A549 (cell line): ENCODE data around the gene SRPK2. TPM values are rescaled to one million over a fixed set of nuclear protein-coding genes. Genes with fewer than 3 reads are reported as not detected.
A peak's percentile ranks its signal among the peaks of the same experiment; 100 is the strongest.

ENCODE experiments used
- ATAC-seq, 2 experiments: fragments of 200-7000 bp in 1 of 2; fragments of >200 bp in 1 of 2; cut with Nextera tagmentation in 1 of 2; cut with Tn5 transposase in 1 of 2; 3 replicates each; pipeline versions ENCODE4 v1.8.0 to v1.9.1; 2018 to 2020; ENCODE audit warnings: mild to moderate bottlenecking in 1 of 2, moderate library complexity in 1 of 2
- CTCF ChIA-PET: fragments of 300-600 bp; sonication (Branson Sonifier 250); formaldehyde crosslinking; extraction: SDS; loops from one replicate; lab custom pipeline; 2021; ENCODE audit warnings: antibody characterized with exemption, inconsistent platforms; lab: Yijun Ruan, JAX
- POLR2A ChIA-PET: fragments of 350-600 bp; formaldehyde crosslinking; extraction: SDS; loops from one replicate; lab custom pipeline; 2021; ENCODE audit warnings: antibody characterized with exemption, inconsistent platforms; lab: Yijun Ruan, JAX
- DNase-seq, 2 experiments: peaks; one replicate each; pipeline versions ENCODE4 v3.0.0 to v3.0.0-alpha.2; 2011 to 2016; ENCODE audit warnings: low read depth in 1 of 2, low spot score in 1 of 2
- FAIRE-seq: peaks from 2 replicates; lab custom pipeline; 2011; peaks lifted over from hg19 to GRCh38; lab: Jason Lieb, UNC
- H3K27ac ChIP-seq, 2 experiments: fragments of >200 bp; sonication (Bioruptor Twin); formaldehyde crosslinking; 3 replicates each; pipeline ENCODE4 v1.5.1; 2016 to 2017
- H3K4me1 ChIP-seq: fragments of >200 bp; sonication (Bioruptor Twin); formaldehyde crosslinking; 3 replicates; pipeline ENCODE4 v1.6.1; 2016
- H3K4me2 ChIP-seq: fragments of >200 bp; sonication (Bioruptor Twin); formaldehyde crosslinking; 3 replicates; pipeline ENCODE4 v1.6.1; 2016
- H3K4me3 ChIP-seq: fragments of >200 bp; sonication (Bioruptor Twin); formaldehyde crosslinking; 3 replicates; pipeline ENCODE4 v1.5.1; 2016
- H3K9me3 ChIP-seq: fragments of >200 bp; sonication (Bioruptor Twin); formaldehyde crosslinking; 3 replicates; pipeline ENCODE4 v1.6.1; 2016
- BCL3 ChIP-seq: fragments of >200 bp; sonication (Bioruptor Twin); formaldehyde crosslinking; IDR thresholded peaks from 3 replicates; pipeline ENCODE4 v1.6.1; 2016
- CEBPB ChIP-seq, 2 experiments: fragments of >200 bp in 1 of 2; sonication (Bioruptor Twin) in 1 of 2; formaldehyde crosslinking in 1 of 2; IDR thresholded peaks; 2 replicates each; pipeline ENCODE4 v1.6.1; 2012 to 2016
- CHD2 ChIP-seq: fragments of 150-350 bp; IDR thresholded peaks from 2 replicates; pipeline ENCODE4 v1.6.1; 2014; ENCODE audit warnings: low read length; ENCODE audit not compliant: partially characterized antibody
- CHD4 ChIP-seq: fragments of 200-600 bp; sonication (generic); IDR thresholded peaks from 2 replicates; pipeline ENCODE4 v1.6.1; 2016; ENCODE audit warnings: antibody characterized with exemption, mild to moderate bottlenecking, borderline replicate concordance
- EHF ChIP-seq: fragments of 250-450 bp; sonication (Bioruptor Pico); IDR thresholded peaks from 2 replicates; pipeline ENCODE4 v1.5.0; 2020; ENCODE audit warnings: mild to moderate bottlenecking
- ELK1 ChIP-seq: fragments of 150-350 bp; IDR thresholded peaks from 2 replicates; pipeline ENCODE4 v1.6.1; 2014; ENCODE audit warnings: low read depth, mild to moderate bottlenecking, low read length
- EP300 ChIP-seq, 2 experiments: fragments of >200 bp; sonication (Bioruptor Twin); formaldehyde crosslinking; IDR thresholded peaks; 2 replicates in 1 of 2; 3 replicates in 1 of 2; pipeline ENCODE4 v1.6.1; 2016 to 2017
- ESRRA ChIP-seq: fragments of 150-350 bp; IDR thresholded peaks from 2 replicates; pipeline ENCODE4 v1.6.1; 2014; ENCODE audit warnings: mild to moderate bottlenecking, low read length, borderline replicate concordance
- GATA3 ChIP-seq: IDR thresholded peaks from 2 replicates; pipeline ENCODE4 v1.6.1; 2012; ENCODE audit warnings: borderline replicate concordance
- HES2 ChIP-seq: fragments of >200 bp; sonication (Bioruptor Twin); formaldehyde crosslinking; IDR thresholded peaks from 2 replicates; pipeline ENCODE4 v1.6.1; 2016
- HEYL ChIP-seq: fragments of 250-450 bp; sonication (Bioruptor Pico); IDR thresholded peaks from 2 replicates; pipeline ENCODE4 v1.8.0; 2021; ENCODE audit warnings: mild to moderate bottlenecking, moderate library complexity
- HOXA7 ChIP-seq: fragments of 250-450 bp; sonication (Bioruptor Pico); IDR thresholded peaks from 2 replicates; pipeline ENCODE4 v1.5.0; 2020; ENCODE audit warnings: mild to moderate bottlenecking, moderate library complexity
- JUN ChIP-seq, 2 experiments: fragments of >200 bp; sonication (Bioruptor Twin); formaldehyde crosslinking; IDR thresholded peaks; 2 replicates in 1 of 2; 3 replicates in 1 of 2; pipeline ENCODE4 v1.6.1; 2016 to 2017
- KDM5A ChIP-seq: fragments of 200-600 bp; sonication (generic); IDR thresholded peaks from 2 replicates; pipeline ENCODE4 v1.6.1; 2016; ENCODE audit warnings: antibody characterized with exemption, mild to moderate bottlenecking
- MAFK ChIP-seq: fragments of 450-650 bp; IDR thresholded peaks from 2 replicates; pipeline ENCODE4 v1.6.1; 2014; ENCODE audit not compliant: partially characterized antibody
- PBX3 ChIP-seq: IDR thresholded peaks from 2 replicates; pipeline ENCODE4 v1.6.1; 2012
- PHF8 ChIP-seq: fragments of 200-600 bp; sonication (generic); IDR thresholded peaks from 2 replicates; pipeline ENCODE4 v1.6.1; 2016; ENCODE audit warnings: low read depth, mild to moderate bottlenecking, antibody characterized with exemption, moderate library complexity, borderline replicate concordance
- POLR2AphosphoS2 ChIP-seq: conservative IDR thresholded peaks from 2 replicates; pipeline ENCODE4 v1.6.1; 2012; ENCODE audit warnings: low read length, improper control_type of control experiment, inconsistent platforms
- RARB ChIP-seq: fragments of 250-450 bp; sonication (Bioruptor Pico); IDR thresholded peaks from 2 replicates; pipeline ENCODE4 v1.8.0; 2021; ENCODE audit warnings: mild to moderate bottlenecking, moderate library complexity
- RNF2 ChIP-seq: fragments of 200-600 bp; sonication (generic); IDR thresholded peaks from 2 replicates; pipeline ENCODE4 v1.6.1; 2016; ENCODE audit warnings: low read depth, mild to moderate bottlenecking, antibody characterized with exemption, moderate library complexity, borderline replicate concordance
- TFCP2L1 ChIP-seq: fragments of 250-450 bp; sonication (Bioruptor Pico); IDR thresholded peaks from 2 replicates; pipeline ENCODE4 v1.5.0; 2021; ENCODE audit warnings: mild to moderate bottlenecking
- USF2 ChIP-seq: fragments of 450-650 bp; IDR thresholded peaks from 2 replicates; pipeline ENCODE4 v1.6.1; 2014; ENCODE audit warnings: antibody characterized with exemption
- ZFP36 ChIP-seq: fragments of 450-650 bp; IDR thresholded peaks from 2 replicates; pipeline ENCODE4 v1.6.1; 2014; ENCODE audit warnings: borderline replicate concordance; ENCODE audit not compliant: partially characterized antibody
- ZSCAN20 ChIP-seq: fragments of 250-450 bp; sonication (Bioruptor Pico); IDR thresholded peaks from 2 replicates; pipeline ENCODE4 v1.8.0; 2022; ENCODE audit warnings: mild to moderate bottlenecking, moderate library complexity
- WGBS: methylation state at CpG from one replicate; pipeline ENCODE4 v1.1.6; 2017; ENCODE audit errors: missing lambda C conversion rate; 5-methylcytosine and 5-hydroxymethylcytosine counted together
- polyA plus RNA-seq, 4 experiments: library from polyadenylated mRNA; depleted of rRNA in 3 of 4; stranded (reverse); fragments of >200 nt; fragmentation: RNase III in 1 of 4; extraction: RNeasy Plus Mini Kit Qiagen cat#74134 plus additional on column Dnase treatment in 1 of 4; gene quantifications; 2 replicates in 3 of 4; 3 replicates in 1 of 4; pipeline ENCODE4 v1.2.3, GENCODE V29; 2011 to 2017

SRPK2 gene
- polyA plus RNA-seq, 2 of the 4 experiments (the other 2 are of a cell fraction) = 23.0 to 30.9 TPM

- no peak overlapping the region for H3K4me3 ChIP-seq
- ATAC-seq (no peak), DNase-seq (no peak), FAIRE-seq (no peak)
- no peak overlapping the region for H3K4me2 ChIP-seq
- H3K27ac ChIP-seq = no peak overlapping the region
- ChIA-PET CTCF (no interaction called here), POLR2A (no interaction called here)
- WGBS = 69% methylated on average over 2 of the region's 2 CpGs
- H3K4me1 ChIP-seq = 0 out of 3 replicates have a peak, but pooled peaks cover 10% of the 10 kb centered on the region
- H3K9me3 ChIP-seq = no peaks in the 10 kb centered on the region
- no peak for TF ChIP-seq BCL3
- TF ChIP-seq KDM5A = no peak
- TF ChIP-seq CHD4 = no peak
- no peak for TF ChIP-seq USF2
- TF ChIP-seq PBX3 = no peak
- TF ChIP-seq HEYL (CRISPR knock-in tag) = no peak
- TF ChIP-seq ELK1 = no peak
- no peak for TF ChIP-seq HOXA7 (CRISPR knock-in tag)
- TF ChIP-seq EHF = no peak
- TF ChIP-seq HES2 = no peak
- no peak for TF ChIP-seq ESRRA
- TF ChIP-seq, all 56 proteins: peak for 0
Measured at GRCh38 chr7:105315357-105315756, 73.4 kb downstream of the SRPK2 start.

- ATAC-seq (peak in 1 of 2 experiments; percentile 54; a peak in 3 of 6 replicates), DNase-seq (no peak), FAIRE-seq (no peak)
- Histone ChIP-seq H3K4me1 (peaks cover 3% of the 10 kb centered on the region), H3K27ac (no peak overlapping the region), H3K4me3 (no peak overlapping the region), H3K9me3 (no peaks in the 10 kb centered on the region), H3K4me2 (no peak overlapping the region)
- CTCF ChIA-PET = interaction anchor here (0.6 to 1.1 kb wide), 2 partner anchors 13 to 218 kb away, joined by 3 to 4 read pairs; no protein-coding TSS in a partner anchor
- WGBS = 87% methylated on average over 2 of the region's 2 CpGs
- no peak for TF ChIP-seq RARB (CRISPR knock-in tag)
- no peak for TF ChIP-seq POLR2AphosphoS2
- TF ChIP-seq TFCP2L1 = no peak
- TF ChIP-seq RNF2 = no peak
- no peak for TF ChIP-seq MAFK
- TF ChIP-seq CHD2 = no peak
- TF ChIP-seq CEBPB (IDR thresholded peaks at IDR 0.05) = no peak
- no peak for TF ChIP-seq ZFP36
- TF ChIP-seq EHF = no peak
- no peak for TF ChIP-seq PHF8
- TF ChIP-seq ZSCAN20 (CRISPR knock-in tag) = no peak
- no peak for TF ChIP-seq GATA3
- no peak for TF ChIP-seq EP300 (IDR thresholded peaks at IDR 0.05)
- TF ChIP-seq JUN (IDR thresholded peaks at IDR 0.05) = no peak
- POLR2A ChIA-PET = no interaction called here
Measured at GRCh38 chr7:105309235-105310169, 79.2 kb downstream of the SRPK2 start.
